NCI-H2171 (cell line): ENCODE measurements around the gene RACK1.
"Not testable (repeated sequence)": the region's sequence is repeated elsewhere in the genome, so short reads cannot be mapped to it uniquely, and the experiment has no call there.

Source experiments
- DNase-seq: peaks from one replicate; lab custom pipeline; 2025; lab: John Stamatoyannopoulos, UW

RACK1 gene

DNA sequence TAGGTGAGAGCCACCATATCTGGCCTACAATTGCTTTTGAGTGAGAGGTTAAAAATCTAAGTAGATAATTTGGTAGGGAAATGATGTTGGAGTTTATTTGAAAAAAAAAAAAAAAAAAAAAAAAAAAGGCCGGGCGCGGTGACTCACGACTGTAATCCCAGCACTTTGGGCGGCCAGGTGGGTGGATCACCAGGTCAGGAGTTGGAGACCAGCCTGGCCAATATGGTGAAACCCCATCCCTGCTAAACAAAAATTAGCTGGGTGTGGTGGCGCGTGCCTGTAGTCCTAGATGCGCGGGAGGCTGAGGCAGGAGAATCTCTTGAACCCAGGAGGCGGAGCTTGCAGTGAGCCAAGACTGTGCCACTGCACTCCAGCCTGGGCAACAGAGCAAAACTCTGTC, 29.5 kb downstream of the RACK1 start:
- not testable (repeated sequence) for DNase-seq

DNA sequence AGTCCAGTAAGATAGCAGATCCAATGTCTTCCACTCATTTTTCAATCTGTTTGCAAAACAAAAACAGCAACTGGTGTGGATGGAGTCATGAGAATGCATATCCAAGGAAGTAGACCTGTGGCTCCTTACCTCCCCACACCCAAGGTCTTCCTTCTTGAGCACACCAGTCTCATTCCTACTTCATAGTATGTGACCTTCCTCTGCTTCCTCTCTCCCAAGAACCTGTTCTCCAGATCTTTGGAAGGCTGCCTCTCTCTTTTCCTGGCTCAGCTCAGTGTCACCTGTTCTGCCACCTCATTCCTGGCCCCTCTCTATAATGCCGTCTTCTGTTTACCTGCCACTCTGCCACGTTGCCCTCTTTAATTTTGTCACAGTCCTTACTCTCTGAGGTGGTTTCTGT, 30.8 kb downstream of the RACK1 start:
- no peak for DNase-seq

DNA sequence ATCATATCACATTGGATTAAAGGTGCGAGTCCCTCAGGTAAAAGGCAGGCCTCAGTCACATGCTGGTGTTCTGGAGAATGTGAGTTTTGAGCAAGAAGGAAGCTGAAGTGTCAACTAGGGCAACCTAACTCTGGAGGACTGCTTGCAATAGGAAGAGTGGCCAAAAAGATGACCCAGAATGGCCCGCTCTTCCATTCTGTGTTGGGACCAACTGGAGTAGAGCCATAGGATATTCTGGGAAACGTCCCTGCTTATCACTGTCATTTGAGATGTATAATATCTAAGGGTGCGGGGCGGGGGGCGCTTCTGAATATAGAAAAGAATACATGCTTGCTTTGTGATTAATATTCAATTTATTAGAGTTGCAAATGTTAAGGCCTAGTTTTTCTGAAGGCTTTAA, 31.6 kb downstream of the RACK1 start:
- no peak for DNase-seq

DNA sequence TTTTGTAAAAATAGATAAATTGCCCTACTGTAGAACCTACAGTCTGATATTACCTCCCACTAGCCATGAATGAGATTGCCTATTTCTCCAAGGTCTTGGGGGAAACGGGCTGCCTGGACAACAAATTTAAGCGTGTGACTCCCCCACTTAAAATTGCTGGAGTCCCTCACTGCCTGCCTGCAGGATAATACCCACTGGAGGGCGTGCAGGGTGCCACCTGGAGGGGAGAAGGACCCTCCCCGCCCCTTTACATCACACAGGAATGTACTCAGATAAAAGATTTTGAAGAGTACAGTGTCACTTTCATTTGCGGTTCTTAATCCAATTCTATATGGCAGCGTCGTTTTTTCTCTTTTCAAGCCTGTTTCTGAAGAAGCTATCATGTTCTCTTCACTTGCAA, 32.5 kb downstream of the RACK1 start:
- DNase-seq: no peak

DNA sequence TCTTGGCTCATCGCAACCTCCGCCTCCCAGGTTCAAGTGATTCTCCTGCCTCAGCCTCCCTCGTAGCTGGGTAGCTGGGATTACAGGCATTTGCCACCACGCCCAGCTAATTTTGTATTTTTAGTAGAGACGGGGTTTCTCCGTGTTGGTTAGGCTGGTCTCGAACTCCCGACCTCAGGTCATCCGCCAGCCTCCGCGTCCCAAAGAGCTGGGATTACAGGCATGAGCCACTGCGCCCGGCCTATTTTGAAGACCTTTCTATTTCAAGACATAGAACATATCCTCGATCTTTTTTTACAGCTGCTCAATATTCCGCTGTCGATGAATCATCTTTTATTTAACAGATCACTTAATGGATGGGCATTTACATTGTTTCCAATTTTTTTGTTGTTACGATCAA, 33.0 kb downstream of the RACK1 start:
- DNase-seq: not testable (repeated sequence)

DNA sequence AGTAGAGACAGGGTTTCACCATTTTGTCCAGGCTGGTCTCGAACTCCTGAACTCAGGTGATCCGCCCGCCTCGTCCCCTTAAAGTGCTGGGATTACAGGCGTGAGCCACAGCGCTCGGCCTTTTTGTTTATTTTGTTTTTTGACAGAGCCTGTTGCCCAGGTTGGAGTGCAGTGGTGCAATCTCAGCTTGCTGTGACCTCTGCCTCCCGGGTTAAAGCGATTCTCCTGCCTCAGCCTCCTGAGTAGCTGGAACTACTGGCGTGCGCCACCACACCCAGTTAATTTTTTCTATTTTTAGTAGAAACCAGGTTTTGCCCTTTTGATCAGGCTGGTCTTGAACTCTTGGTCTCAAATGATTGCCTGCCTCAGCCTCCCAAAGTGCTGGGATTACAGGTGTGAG, 33.6 kb downstream of the RACK1 start:
- DNase-seq: not testable (repeated sequence)

DNA sequence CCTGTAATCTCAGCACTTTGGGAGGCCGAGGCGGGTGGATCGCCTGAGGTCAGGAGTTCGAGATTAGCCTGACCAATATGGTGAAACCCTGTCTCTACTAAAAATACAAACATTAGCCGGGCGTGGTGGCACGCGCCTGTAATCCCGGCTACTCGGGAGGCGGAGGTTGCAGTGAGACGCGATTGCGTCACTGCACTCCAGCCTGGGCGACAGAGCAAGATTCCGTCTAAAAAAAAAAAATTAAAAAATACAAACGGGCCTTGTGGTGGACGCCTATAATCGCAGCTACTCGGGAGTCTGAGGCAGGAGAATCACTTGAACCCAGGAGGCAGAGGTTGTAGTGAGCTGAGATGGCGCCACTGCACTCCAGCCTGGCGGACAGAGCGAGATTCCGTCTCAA, 34.7 kb downstream of the RACK1 start:
- not testable (repeated sequence) for DNase-seq

DNA sequence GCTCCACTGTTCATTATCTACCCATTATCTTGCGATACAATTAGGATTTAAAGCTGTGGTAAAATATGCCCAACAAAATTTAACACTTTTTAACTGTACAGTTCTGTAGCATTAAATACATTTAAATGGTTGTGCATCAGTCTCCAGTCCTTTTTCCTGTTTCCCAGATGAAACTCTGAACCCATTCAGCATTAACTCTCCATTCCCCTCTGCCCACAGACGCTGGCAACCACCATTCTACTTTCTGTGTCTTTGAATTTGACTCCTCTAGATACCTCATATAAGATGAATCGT, 35.8 kb downstream of the RACK1 start:
- no peak for DNase-seq

DNA sequence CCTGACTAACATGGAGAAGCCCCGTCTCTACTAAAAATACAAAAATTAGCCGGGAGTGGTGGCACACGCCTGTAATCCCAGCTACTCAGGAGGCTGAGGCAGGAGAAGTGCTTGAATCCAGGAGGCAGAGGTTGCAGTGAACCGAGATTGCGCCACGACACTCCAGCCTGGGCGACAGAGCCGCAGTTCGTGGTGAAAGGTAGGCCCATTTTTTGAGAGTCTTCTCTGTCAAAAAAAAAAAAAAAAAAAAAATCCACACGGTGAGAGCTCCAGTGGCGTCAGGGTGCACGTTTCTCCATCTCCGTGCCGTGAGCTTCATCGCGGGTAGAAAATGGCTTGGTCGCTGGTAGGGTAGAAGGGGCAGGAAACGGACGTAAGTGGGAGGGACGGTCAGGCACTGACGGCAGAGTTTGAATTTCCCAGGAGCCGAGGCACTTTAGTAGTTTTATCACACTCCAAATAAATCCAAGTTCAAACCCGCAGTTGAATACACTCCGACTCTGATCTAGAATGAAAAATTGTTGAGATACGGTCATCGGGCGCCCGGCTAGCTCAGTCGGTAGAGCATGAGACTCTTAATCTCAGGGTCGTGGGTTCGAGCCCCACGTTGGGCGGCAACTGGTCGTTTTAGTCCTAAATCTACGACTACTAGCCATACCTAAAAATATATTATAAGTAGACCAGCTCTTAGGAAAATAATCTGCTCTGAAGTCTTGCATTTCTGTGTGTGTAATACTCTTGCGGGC, 36.3 kb downstream of the RACK1 start:
- no peak for DNase-seq

DNA sequence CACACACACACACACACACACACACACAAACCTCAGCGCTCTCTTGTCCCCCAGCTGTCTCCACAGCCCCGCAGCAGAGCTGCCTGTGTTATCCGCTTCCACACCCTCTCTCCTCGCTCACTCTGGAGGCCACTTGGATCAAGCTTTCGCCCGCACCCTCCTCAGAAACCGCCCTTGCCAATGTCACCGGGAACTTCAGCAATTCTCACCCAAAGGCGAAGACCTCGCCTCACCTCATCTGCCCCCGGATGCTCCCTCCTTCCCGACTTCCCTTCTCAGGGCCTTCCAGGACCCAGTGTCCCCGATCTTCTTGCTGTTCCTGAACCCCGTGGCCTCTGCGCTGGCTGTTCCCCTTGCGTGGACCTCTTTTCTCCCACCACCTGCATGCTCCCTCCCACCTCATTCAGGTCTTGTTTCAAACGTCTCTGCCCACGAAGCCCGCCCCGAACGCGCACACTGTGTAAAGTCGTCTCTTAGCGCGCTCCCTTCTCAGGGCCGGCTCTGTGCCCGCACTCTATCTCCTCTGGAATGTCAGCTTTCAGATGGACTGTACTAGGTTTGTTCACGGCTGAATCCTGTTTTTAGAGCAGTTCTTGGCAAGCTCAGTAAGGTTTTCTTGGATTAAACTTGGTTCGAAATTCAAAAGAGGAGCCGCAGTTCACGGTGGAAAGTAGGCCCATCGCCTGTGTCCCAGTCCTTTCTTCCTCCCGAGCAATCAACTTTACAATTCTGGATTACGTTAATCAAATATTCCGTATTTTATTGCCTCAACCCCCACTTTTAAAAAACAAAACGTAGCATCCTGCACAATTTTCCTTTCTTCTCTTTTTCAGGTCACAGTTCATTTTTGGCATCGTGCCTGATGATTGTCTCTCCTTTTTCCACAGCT, 37.7 kb downstream of the RACK1 start:
- DNase-seq: no peak

DNA sequence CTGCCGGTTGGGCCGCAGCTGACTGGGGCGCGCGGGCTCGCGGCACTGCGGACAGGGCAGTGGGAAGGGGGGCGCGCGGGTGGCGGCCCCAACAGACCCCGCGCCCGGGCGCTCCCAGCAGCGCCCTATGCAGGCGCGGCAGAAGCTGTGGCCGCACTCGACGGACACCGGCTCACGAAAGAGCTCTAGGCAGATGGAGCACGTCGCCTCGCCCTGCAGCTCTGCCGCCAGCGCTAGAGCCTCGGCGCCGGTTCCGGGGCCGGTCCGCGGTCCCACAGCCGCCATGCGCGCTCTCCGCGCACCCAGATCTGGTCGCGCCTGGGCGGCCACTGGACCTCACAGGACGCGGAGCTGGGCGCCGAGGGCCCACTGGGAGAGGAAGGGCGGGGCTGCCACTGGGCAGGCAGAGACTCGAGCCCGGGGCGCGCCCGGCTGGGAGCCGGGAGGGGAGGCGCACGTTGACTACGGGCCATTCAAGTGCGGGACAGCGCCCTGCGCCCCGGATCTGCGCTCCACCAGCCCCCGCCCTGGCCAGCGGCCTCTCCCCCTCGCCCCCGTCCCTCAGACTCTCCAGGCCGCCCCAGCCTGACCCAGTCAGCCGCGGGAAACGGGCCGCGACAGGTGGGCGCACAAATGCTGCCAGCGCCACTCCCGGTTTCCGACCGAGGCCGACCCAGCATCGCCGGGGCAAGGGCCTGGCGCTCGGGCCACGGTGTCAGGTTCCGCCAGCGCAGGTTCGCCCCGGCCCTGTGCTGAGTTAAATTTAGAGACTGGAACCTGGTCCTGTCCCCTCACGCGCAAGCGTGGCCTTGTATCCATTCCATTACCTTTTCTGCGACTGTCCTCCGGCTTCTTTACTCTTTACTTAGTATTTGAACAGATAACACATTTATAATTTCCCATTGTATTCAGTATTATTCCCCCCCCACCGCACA, 38.6 kb downstream of the RACK1 start, which contains the start of gene TRIM7:
Gene TRIM7 (minus strand): TSS at position 371 of the 935 bp plus-strand sequence. CDS start 86 bp downstream, at position 285.
- no peak for DNase-seq

DNA sequence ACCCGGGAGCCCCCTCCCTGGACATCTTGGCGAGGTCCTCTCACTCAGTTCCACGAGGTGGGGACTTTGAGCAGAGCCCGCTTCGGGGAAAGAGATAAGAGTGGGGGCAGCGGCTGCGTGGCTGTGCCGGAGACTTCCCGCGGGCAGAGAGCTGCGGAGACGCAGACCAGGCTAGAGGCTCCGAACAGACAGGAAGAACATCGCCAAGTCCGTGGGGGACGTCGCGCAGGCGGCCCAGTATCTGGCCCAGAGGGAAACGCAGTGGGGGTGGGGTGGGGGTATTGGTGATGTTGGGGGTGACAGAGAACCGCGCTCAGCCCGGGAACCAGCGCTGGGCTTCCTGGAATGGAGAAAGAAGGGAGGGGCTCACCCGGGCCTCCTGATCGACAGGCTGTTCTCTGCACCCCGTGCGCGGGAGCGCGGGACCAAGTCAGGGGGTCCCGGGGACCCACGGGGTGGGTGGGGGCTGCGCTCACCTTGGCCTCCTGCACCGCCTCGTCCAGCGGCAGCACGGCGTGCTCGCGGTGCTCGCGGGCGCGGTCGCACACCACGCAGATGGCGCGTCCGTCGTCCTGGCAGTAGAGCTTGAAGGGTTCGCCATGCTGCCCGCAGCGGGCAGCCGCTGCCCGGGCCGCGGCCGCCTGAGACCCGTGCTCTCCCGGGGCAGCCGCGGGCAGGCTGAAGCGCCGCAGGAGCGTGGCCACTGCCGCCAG, 39.4 kb downstream of the RACK1 start:
- no peak for DNase-seq

DNA sequence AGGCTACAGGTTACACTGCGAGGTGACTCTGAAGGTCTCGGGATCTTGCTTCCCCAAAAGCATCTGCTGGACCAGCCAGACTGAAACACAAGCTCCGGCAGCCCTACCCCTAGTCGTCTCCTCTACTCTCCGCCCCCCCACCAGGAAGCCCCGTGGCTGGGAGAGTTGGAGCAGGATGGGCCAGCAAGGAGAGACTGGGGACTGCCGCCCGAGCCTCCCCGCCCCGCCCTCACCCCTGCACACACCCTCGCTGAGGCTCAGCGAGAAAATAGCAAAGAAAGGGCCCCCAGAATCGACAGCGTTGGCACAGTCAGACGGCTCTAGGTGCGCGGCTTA, 40.0 kb downstream of the RACK1 start:
- DNase-seq: no peak

DNA sequence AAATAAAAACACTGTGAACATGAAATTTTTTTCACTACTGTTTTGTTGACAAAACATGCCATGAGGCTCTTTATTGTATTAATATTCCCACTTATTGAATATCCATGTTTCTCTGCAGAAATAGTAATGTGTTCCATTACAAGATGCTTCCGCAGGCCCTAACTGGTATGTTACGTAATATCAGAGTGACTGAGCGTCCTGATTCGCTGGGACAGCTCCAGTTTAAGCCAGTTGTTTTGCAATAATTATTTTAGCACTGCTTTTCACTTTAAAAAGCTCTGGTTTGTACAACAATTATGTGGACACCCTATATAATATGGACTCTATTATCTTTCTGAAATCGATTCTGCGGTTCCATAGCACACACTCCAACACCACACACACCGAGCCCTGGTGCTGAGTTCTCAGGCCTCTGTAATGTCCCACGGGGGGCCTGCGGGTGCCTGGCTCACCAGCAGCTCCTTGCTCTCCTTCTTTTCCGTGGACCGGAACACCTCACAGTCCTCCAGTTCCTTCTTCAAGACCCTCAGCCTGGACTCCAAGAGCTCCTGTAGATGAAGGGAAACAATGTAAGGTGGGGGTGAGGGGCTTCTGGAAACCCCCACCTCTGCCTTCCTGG, 40.5 kb downstream of the RACK1 start:
- DNase-seq: no peak

DNA sequence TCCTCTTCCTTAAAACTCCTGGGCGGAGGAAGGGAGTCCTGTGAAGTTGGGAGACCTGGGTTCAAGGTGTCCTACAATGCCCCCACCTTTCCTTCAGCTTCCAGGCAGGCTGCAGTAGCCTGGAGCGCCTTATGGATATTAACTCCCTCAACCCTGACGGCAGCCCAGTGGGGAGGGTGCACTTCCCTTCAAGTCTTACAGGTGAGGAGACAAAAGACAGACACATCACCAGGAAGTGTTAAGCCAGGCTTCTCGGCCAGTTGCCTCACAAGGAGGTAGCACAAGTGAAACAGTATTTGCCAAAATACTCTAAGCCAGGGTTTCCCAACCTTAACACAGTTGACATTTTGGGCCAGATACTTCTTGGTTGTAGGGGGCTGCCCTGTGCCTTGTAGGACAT, 42.9 kb downstream of the RACK1 start:
- DNase-seq: no peak

DNA sequence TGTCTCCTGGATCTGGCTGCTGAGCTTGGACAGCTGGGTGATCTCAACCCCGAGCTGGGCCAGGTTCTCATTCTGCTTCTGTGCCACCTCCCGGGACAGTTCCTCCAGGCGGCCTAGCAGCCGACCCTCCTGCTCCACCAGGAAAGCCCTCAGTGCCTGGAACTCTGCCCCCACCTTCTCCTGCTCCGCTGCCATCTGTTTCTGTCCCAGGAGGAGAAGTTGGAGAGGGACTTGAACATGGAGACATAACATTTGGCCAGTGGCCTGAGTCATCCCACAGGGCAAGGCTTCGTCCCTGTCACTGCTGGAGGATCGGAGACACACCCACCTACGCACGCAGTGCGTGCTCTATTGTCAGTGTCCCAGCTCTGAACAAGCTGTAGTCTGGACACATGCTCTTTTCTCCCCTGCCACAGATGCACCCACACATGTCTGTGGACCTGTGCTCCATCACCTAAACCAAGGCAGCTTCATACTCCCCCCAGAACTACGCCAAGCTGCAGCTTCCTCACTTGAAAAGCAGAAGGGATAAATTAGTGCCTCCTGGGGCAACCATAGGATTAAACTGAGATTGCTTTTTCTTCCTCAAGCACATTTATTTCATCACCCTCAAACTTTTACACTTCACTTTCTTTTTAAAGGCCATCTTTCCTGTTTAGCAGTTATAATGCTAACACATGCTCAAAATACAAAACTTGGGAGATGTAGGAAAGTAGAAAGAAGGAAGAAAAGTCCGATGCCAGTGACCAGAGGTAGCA, 43.6 kb downstream of the RACK1 start:
- DNase-seq: no peak

DNA sequence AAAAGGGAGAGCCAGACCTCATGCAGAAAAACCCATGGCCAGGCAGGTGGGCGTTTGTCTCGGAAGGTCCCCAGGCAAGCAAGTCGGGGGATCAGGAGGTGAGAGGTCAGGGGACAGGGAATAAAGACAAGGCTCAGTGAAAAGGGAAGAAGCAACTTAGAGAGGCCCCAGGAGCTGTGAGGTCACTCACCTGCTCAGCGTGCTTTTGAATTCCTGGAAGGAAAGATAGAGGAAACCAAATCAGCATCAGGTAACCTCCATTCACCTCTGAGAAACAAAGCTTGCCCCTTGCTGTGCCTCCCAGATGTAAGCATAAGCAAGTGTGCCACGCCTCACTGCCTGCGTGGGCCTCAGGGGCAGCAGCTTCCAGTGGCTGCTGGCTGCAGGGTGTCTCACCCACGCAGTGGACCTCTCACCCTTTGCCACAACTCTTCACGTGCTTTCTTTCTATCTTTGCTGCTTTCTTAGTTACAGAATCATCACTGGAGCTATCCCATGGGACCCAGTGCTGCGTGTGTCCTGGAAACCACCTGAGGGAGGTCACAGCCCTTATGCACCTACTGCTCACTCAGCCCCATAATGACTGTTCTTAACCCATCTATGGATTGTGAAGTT, 44.7 kb downstream of the RACK1 start:
- DNase-seq: no peak

DNA sequence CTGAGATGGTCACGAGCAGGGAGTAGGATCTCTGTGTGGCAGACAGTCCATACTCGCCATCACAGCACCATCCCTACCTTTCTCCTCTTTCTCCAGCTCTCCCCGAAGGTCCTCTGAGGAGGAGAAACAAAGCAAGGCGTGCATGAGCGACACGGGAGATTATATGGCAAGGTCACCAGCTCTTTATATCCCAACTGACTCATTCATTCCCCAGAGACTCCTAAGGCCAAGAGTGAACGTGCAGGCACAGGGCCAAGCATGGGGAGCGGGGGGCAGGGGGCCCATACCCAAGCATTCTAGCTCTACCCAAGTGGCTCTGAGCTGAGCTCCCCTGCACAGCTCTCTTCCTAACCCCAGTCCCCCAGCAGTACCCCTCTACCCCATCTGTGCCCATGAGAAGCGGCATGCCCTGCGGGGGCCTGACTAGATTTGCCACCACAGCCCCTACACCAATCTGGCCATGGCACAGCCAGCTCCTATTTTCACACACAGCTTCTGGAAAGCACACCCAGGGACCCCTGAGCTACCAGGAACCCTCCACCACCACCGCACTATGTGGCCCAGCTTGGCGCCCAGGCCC, 45.5 kb downstream of the RACK1 start:
- DNase-seq: no peak

DNA sequence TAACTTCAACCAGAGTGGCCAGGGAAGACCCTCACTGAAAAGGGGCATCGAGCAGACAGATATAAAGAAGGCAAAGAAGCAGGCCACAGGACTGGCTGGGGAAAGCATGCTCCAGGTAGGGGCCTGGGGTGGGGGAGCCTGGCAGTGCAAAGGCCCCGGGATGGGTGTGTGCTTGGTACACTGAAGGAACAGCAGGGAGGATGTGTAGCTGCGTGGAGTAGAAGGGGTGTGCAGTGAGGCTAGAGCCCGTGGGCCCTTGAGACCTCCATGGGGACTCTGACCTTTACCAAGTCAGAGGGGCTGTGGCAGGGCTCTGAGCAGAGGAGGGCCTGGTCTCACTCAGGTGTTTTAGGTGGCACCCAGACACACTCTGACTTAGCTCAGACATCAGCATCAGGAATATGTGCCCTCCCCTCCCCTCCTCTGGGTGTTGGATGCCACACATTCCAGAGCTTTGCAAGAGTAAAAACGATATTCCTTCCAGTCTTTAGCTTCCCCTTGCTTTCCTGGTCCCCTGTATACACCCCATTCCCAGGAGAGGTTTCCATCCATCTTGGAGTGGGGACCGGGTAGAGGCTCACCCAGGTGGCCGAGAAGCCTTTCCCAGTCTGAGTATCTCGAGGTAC, 46.3 kb downstream of the RACK1 start:
- no peak for DNase-seq
